IPS-NIHi7 (cell line): ENCODE data around the gene OLIG1.
A peak's percentile ranks its signal among the peaks of the same experiment; 100 is the strongest.

Source experiments
- DNase-seq: peaks from one replicate; pipeline ENCODE4 v3.0.0; 2012; ENCODE audit warnings: mixed read lengths; ENCODE audit errors: extremely low spot score

The OLIG1 gene

GRCh38 chr21:33063907-33064622 is 5.9 kb upstream of the OLIG1 start:
- DNase-seq: peak; percentile 46

GRCh38 chr21:33064623-33065390 is 5.1 kb upstream of the OLIG1 start:
- DNase-seq: peak; percentile 15

GRCh38 chr21:33067043-33067442 is 2.9 kb upstream of the OLIG1 start:
- DNase-seq: no peak

GRCh38 chr21:33067457-33067856 is 2.5 kb upstream of the OLIG1 start:
- no peak for DNase-seq

DNA sequence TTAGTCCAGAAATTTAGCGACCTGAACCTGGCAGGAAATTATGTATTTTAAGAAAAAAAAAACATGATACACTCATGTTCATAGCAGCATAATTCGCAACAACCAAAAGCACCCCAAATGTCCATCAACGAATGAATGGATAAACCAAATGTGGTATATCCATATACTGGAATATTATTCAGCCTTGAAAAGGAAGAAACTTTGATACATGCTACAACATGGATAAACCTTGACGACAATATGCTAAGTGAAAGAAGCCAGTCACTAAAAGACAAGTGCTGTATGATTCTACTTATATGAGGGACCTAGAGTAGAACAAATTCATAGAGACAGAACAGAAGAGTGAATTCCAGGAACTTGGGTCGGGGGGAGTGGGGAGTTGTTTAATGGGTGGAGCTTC is 698 bp upstream of the OLIG1 start:
- no peak for DNase-seq

DNA sequence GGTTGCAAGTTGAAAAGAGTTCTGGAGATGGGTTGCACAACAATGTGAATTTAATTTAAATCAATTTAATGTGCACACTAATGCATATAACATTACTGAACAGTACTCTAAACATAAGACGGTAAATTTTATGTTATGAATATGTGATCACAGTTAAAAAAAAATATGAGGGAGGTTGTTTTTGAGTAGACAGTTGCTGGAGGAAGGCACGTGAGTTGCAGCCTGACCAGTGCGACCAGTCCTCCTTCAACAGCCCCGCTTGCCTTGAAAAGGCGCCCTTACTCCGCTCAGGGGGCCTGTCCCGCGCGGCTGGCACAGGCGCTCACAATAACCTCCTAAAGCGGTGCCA is 322 bp upstream of the OLIG1 start:
- DNase-seq: no peak

GRCh38 chr21:33070744-33070997 is 730 bp downstream of the OLIG1 start:
- no peak for DNase-seq

GRCh38 chr21:33070998-33071769 is 1.2 kb downstream of the OLIG1 start:
- peak; percentile 39 for DNase-seq

DNA sequence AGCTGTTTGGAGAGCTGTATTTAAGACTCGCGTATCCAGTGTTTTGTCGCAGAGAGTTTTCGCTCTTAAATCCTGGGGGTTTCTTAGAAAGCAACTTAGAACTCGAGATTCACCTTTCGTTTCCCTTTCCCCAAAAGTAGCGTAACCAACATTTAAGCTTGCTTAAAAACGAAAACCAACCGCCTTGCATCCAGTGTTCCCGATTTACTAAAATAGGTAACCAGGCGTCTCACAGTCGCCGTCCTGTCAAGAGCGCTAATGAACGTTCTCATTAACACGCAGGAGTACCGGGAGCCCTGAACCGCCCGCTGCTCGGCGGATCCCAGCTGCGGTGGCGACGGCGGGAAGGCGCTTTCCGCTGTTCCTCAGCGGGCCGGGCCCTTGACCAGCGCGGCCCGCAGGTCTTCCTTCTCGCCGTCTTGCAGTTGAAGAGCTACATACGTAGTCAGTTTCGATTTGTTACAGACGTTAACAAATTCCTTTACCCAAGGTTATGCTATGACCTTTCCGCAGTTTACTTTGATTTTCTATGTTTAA is 1.9 kb downstream of the OLIG1 start:
- peak; percentile 34 for DNase-seq

DNA sequence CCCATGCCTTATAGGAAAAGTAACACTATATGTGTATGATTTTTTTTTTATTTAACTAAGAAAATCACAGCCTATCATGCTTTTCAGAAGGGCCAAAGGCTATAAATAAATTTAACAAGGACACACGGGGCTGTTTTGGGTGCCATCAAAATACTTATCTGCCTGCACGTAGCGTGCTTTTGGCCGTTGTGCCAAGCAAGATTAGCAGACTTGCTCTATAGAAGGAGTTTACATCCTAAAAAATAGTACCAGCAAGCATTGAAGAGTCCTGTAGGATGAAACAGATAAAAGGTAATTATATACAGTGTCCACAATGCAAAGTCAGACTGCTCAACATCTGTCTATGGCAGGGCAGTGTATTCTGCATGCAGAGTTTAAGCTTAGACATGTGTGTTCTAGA is 3.7 kb downstream of the OLIG1 start:
- no peak for DNase-seq

DNA sequence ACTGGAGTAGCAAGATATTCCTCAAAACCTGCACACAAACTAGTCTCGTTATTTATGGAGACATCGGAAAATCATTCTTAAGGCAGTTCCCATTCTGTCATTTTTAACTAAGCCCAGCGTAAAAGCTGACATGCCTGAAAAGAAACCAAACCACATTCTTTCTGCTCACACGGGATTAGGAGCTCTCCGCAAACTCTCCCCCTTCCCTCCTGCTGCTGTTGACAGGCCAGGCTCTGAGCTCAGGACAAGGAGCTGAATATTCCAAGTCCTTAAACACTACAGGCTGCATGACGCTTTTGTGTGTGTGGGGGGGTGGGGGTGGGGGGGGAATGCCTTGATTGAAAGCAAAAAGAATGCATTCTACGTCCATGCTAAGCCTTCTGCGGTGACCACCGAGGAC is 5.2 kb downstream of the OLIG1 start:
- peak; percentile 60 for DNase-seq

- DNase-seq: peak; percentile 21
These were observed 5.8 kb downstream of the OLIG1 start for GRCh38 chr21:33075596-33076195.

DNA sequence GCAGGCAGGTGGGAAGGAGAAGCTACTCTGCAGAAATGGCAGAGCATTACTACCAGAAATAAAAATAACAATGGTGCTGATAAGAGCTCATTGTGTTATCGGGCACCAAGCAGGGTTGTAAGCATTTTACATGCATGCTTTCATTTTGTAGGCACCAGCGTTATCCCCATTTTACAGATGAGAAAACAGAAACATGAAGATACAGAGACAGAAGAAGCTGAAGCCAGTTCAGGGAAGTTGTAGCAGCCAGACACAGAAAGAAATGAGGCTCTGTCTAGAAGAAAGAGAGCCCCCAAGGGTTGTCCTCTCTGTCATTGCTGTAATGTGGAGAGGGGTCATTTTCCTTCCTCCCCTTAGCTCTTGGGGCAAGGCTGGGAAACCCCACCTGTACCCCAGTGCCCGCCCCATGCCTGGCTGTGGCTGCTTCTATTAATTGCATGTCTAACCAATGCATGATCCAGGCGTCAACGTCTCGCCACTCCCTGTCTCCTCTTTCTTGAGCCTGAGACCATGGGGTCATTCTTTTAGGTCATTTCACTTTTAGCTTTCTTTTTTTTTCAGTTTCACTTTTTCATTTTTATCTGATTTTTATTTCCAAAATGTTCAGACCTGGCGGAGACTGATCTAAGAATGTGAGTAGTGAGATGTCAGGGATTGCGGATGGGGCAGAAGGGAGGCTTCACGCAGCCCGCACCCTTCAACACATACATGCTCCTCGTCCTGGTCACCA is 6.8 kb downstream of the OLIG1 start:
- no peak for DNase-seq

DNA sequence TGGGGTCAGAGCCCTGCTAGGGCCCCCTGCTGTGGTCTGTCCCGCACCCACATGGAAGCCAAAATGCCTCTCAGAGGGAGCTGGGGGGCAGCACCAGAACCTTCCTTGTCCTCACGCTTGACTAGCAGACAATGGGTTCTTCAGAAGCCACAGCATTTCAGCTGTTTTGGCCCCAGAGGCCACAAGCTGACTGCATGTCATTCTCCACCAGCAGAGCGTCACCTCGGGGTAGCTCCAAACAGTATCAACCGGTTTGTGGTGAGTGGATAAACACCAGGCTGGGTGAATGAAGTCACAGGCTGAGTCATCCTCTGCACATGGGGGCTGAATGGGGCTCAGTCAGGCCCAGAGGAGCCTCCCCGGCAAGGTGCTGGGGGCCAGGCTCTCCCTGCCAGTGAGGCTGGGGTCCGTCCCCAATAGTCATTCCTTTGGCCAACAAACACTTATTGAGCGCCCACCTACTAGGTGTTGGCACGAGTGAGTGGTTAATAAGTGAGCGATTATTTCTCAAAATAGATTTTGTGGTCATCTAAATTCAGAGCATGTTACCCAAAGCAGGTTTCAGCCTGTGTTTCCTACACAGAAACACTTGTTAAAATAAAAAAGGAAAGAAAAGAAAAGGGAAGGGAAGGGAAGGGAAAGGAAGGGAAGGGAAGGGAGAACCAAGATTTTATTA is 9.1 kb downstream of the OLIG1 start:
- DNase-seq: peak; percentile 14

- no peak for DNase-seq
These were observed 10.4 kb downstream of the OLIG1 start for GRCh38 chr21:33080376-33080775.

DNA sequence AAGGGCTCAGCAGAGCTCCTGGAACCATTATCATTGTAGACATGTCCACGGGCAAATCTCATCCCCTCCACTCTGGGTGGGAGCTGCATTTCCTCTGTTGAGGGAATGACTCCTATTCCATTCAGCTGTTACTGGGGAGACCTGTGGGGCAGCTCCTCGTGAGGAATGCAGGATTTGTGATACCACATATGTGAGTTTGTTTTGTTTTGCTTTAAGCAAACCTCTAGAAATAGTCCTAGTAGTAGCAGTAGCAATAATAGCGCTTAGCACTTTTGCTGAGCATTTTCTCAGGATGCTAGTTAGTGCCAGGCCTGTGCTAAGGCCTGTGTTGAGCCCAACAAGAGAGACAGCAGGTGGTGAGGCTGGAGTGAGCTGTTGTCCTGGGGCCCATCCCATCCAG is 10.8 kb downstream of the OLIG1 start:
- no peak for DNase-seq

DNA sequence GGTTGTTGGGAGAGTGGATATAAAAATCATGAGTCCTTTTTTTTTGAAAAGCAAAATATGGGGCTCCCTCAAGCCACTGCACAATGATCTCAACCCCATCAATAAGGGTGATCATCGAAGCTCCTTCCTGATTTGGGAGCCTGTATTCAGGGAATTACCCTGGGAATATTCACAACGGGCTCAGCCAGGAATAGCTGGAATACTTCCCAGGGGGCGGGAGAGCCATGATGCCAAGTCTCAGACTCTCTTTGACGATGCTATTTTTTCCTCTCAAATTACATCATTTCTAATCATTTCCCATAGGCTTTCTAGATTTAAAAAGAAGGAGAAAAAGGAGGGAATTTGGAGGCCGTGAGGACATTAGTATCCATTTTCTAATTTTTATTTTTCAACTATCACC is 18.4 kb downstream of the OLIG1 start:
- DNase-seq: no peak

DNA sequence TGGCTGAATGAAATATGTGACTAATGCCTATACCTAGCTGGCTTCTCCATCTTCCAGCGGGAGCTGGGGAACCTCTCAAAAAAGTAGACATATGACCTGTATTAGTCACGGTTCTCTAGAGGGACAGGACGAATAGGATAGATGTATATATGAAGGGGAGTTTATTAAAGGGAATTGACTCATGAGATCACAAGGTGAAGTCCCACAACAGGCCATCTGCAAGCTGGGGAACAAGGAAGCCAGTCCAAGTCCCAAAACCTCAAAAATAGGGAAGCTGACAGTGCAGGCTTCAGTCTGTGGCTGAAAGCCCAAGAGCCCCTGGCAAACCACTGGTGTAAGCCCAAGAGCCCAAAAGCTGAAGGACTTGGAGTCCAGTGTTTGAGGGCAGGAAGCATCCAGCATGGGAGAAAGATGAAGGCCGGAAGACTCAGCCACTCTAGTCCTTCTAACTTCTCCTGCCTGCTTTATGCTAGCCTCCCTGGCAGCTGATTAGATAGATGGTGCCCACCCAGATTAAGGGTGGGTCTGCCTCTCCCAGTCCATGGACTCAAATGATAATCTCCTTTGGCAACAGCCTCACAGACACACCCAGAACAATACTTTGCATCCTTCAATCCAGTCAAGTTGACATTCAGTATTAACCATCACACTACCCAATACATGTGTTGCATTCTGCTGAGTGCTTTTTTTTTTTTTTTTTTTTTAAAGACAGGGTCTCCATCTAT is 19.6 kb downstream of the OLIG1 start:
- DNase-seq: no peak

GRCh38 chr21:33096426-33096825 is 26.5 kb downstream of the OLIG1 start:
- DNase-seq: no peak

- no peak for DNase-seq
These were observed 29.2 kb downstream of the OLIG1 start for GRCh38 chr21:33099131-33099530.
